Activated CD4-positive, alpha-beta T cell treated with anti-CD3 and anti-CD28 coated beads, Interleukin-2, amount 10 ng/mL, durations not matched to agents 24 days and 14 days (primary cell): ENCODE data around the gene SLC24A3. TPM values are rescaled to one million over a fixed set of nuclear protein-coding genes. Genes with fewer than 3 reads are reported as not detected.

Source experiments
- DNase-seq: peaks from one replicate; pipeline ENCODE4 v3.0.0; 2022
- H3K27ac Mint-ChIP-seq: one replicate; pipeline ENCODE4 v1.8.0; 2022; ENCODE audit warnings: mild to moderate bottlenecking, mixed read lengths
- H3K27me3 Mint-ChIP-seq: one replicate; pipeline ENCODE4 v1.8.0; 2022; ENCODE audit warnings: mixed read lengths
- H3K36me3 Mint-ChIP-seq: one replicate; pipeline ENCODE4 v1.8.0; 2022; ENCODE audit warnings: low read depth, mild to moderate bottlenecking, mixed read lengths
- H3K4me1 Mint-ChIP-seq: one replicate; pipeline ENCODE4 v1.8.0; 2021; ENCODE audit warnings: mixed read lengths
- H3K4me3 Mint-ChIP-seq: one replicate; pipeline ENCODE4 v1.8.0; 2022; ENCODE audit warnings: mild to moderate bottlenecking, moderate library complexity, mixed read lengths
- H3K9me3 Mint-ChIP-seq: one replicate; pipeline ENCODE4 v1.8.0; 2021; ENCODE audit warnings: mixed read lengths
- intact Hi-C: fragments of 100-400 bp; cut with micrococcal nuclease; formaldehyde crosslinking; loops from one replicate; pipeline ENCODE4 v1.15.1; 2023
- total RNA-seq: library from RNA; stranded (reverse); gene quantifications from 2 replicates; pipeline ENCODE4 v1.2.3, GENCODE V29; 2022

Gene SLC24A3
- total RNA-seq, 1 donor from 2014 or later: not detected

GRCh38 chr20:19549896-19550295 is 337.5 kb downstream of the SLC24A3 start:
- intact Hi-C loops: no loop called here
- H3K4me3 Mint-ChIP-seq: no peak overlapping the region
- H3K27ac Mint-ChIP-seq: no peak overlapping the region
- no peaks in the 10 kb centered on the region for H3K36me3 Mint-ChIP-seq
- no peaks in the 10 kb centered on the region for H3K9me3 Mint-ChIP-seq
- H3K4me1 Mint-ChIP-seq: no peaks in the 10 kb centered on the region
- no peak for DNase-seq
- H3K27me3 Mint-ChIP-seq: no peaks in the 10 kb centered on the region

DNA sequence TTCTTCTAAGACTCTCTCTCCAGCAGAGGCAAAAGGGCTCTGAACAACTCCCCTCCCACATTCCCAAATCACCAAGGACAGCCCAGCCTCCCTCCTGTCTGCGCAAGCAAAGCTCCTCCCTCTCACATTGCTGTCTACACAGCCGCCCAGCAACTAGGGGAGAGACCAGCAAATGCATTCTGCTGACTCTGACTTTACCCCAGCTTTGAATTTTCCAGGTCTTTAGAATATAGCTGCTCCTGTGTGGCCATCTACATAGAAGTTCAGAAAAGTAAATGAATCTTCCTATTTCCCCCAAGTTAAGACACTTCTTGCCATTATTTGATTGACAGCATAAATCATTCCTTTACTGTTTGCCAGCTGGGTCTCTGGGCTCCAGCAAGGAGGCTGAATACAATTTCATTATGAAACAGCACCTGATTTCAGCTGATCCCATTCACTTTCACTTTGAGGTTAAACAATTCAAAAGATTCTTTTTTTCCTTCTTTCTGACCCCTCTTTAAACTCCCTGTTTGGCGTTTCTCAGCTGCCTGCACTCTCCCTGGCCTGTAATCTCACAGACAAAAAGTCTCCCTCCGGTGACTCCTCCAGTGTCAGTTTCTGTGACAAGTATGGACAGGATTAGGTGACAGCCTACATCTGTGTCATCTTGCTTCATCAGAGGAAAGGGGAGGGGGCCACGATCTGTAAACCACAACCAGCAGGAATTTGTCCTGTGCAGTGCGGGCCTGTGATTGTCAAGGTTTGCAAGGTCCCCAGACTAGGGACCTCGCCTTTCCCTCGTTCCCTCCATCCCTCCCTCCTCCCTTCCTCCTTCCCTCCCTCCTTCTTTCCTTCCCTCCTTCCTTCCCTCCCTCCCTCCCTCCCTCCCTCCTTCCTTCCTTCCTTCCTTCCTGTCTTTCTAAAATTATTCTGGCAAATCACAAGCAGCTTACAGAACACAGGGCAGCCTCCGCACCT is 340.1 kb downstream of the SLC24A3 start:
- no peaks in the 10 kb centered on the region for H3K27me3 Mint-ChIP-seq
- no peak overlapping the region for H3K27ac Mint-ChIP-seq
- H3K4me3 Mint-ChIP-seq: no peak overlapping the region
- H3K4me1 Mint-ChIP-seq: no peaks in the 10 kb centered on the region
- DNase-seq: no peak
- H3K36me3 Mint-ChIP-seq: no peaks in the 10 kb centered on the region
- H3K9me3 Mint-ChIP-seq: no peaks in the 10 kb centered on the region
- intact Hi-C loops: no loop called here

- H3K4me1 Mint-ChIP-seq: no peaks in the 10 kb centered on the region
- H3K27me3 Mint-ChIP-seq: no peaks in the 10 kb centered on the region
- no peak overlapping the region for H3K4me3 Mint-ChIP-seq
- no peaks in the 10 kb centered on the region for H3K9me3 Mint-ChIP-seq
- DNase-seq: no peak
- H3K36me3 Mint-ChIP-seq: no peaks in the 10 kb centered on the region
- intact Hi-C loops: no loop called here
- no peak overlapping the region for H3K27ac Mint-ChIP-seq
Observed at GRCh38 chr20:19554666-19555065, 342.2 kb downstream of the SLC24A3 start.

DNA sequence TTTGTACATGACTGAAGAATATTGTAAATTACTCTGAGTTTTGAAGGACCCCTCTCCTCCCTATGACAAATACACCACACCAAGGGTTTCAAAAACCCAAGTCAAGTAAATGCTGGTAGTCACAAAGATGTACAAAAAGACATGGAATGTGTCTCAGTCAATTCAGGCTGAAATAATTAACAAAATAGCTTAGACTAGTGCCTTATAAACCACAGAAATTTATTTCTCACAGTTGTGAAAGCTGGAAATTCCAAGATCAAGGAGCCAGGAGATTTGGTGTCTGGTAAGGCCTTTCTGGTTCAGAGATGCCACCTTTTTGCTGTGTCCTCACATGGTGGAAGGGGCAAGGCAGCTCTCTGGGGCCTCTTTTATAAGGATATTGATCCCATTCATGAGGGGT is 343.3 kb downstream of the SLC24A3 start:
- no peaks in the 10 kb centered on the region for H3K27me3 Mint-ChIP-seq
- no peak for DNase-seq
- no peak overlapping the region for H3K4me3 Mint-ChIP-seq
- H3K27ac Mint-ChIP-seq: no peak overlapping the region
- intact Hi-C loops: no loop called here
- H3K4me1 Mint-ChIP-seq: no peaks in the 10 kb centered on the region
- no peaks in the 10 kb centered on the region for H3K36me3 Mint-ChIP-seq
- no peaks in the 10 kb centered on the region for H3K9me3 Mint-ChIP-seq

DNA sequence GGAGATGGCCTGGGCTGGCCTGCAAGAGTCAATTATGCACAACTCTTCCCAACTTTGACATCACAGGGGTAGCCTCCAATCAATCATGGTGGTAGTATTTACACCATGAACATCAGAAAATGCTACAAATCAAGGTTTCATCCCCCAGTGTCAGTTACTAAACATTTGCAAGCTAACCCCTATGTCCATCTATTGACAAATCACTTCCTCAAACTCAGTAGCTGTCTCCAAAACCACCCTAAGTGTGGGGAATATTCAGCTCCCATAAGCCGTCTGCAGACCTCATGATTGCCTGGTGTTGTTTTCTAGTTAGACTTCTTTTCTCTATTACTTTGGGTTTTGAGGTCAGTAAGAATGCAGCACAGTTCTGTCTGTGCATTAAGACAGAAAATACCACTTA is 344.8 kb downstream of the SLC24A3 start:
- Mint-ChIP-seq H3K4me3 (no peak overlapping the region), H3K27me3 (no peaks in the 10 kb centered on the region), H3K9me3 (no peaks in the 10 kb centered on the region), H3K36me3 (no peaks in the 10 kb centered on the region), H3K27ac (no peak overlapping the region), H3K4me1 (no peaks in the 10 kb centered on the region)
- DNase-seq: no peak
- intact Hi-C loops: no loop called here

- intact Hi-C loops: no loop called here
- DNase-seq: no peak
- no peak overlapping the region for H3K4me3 Mint-ChIP-seq
- H3K9me3 Mint-ChIP-seq: no peaks in the 10 kb centered on the region
- H3K36me3 Mint-ChIP-seq: no peaks in the 10 kb centered on the region
- H3K27ac Mint-ChIP-seq: no peak overlapping the region
- H3K27me3 Mint-ChIP-seq: no peaks in the 10 kb centered on the region
- H3K4me1 Mint-ChIP-seq: no peaks in the 10 kb centered on the region
Observed at GRCh38 chr20:19560881-19561480, 348.5 kb downstream of the SLC24A3 start.

- Mint-ChIP-seq H3K36me3 (no peaks in the 10 kb centered on the region), H3K4me3 (no peak overlapping the region), H3K27me3 (no peaks in the 10 kb centered on the region), H3K4me1 (no peaks in the 10 kb centered on the region), H3K9me3 (no peaks in the 10 kb centered on the region), H3K27ac (no peak overlapping the region)
- intact Hi-C loops: no loop called here
- no peak for DNase-seq
Observed at GRCh38 chr20:19562426-19562825, 350.0 kb downstream of the SLC24A3 start.

DNA sequence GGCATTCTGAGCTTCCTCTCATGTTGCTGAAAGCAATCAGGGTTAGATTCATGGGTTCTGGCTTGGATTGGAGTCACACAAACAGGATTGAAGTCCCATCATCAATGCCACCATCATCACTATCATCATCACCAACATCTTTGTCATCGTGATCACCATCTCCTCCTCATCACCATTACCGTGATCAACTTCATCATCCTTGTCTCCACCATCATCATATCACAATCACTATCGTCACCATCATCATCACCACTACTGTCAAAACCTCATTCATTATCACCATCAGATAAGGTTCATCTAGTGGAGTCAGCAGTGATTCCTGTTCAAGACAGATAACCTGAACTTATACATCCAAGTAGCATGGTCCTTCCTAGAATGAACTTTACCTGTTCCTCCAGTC is 351.8 kb downstream of the SLC24A3 start:
- Mint-ChIP-seq H3K4me1 (no peaks in the 10 kb centered on the region), H3K36me3 (no peaks in the 10 kb centered on the region), H3K4me3 (no peak overlapping the region), H3K27ac (no peak overlapping the region), H3K9me3 (peaks cover 2% of the 10 kb centered on the region), H3K27me3 (no peaks in the 10 kb centered on the region)
- intact Hi-C loops: no loop called here
- no peak for DNase-seq

- Mint-ChIP-seq H3K4me1 (no peaks in the 10 kb centered on the region), H3K4me3 (no peak overlapping the region), H3K27ac (no peak overlapping the region), H3K9me3 (peaks cover 17% of the 10 kb centered on the region), H3K36me3 (no peaks in the 10 kb centered on the region), H3K27me3 (no peaks in the 10 kb centered on the region)
- DNase-seq: no peak
- intact Hi-C loops: no loop called here
Observed at GRCh38 chr20:19565736-19566135, 353.3 kb downstream of the SLC24A3 start.

GRCh38 chr20:19566226-19566945 is 353.9 kb downstream of the SLC24A3 start:
- no peak overlapping the region for H3K27ac Mint-ChIP-seq
- no peak overlapping the region for H3K4me3 Mint-ChIP-seq
- no peaks in the 10 kb centered on the region for H3K4me1 Mint-ChIP-seq
- H3K27me3 Mint-ChIP-seq: no peaks in the 10 kb centered on the region
- H3K36me3 Mint-ChIP-seq: no peaks in the 10 kb centered on the region
- DNase-seq: no peak
- H3K9me3 Mint-ChIP-seq: peaks cover 21% of the 10 kb centered on the region
- intact Hi-C loops: no loop called here

DNA sequence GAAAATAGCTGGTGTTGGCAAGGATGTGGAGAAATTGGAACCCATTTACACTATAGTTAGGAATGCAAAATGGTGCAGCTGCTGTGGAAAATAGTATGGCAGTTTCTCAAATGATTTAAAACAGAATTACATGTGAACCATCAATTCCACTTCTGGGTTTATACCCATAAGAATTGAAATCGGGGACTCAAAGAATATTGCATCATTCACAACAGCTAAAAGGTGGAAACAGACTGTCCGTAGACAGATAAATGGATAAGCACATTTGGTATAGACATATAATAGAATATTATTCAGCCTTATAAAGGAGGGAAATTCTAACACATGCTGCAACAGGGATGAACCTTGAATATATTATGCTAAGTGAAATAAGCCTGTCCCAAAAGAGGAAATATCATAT is 355.7 kb downstream of the SLC24A3 start:
- H3K27me3 Mint-ChIP-seq: no peaks in the 10 kb centered on the region
- no peak for DNase-seq
- intact Hi-C loops: no loop called here
- no peak overlapping the region for H3K27ac Mint-ChIP-seq
- H3K4me1 Mint-ChIP-seq: no peaks in the 10 kb centered on the region
- H3K9me3 Mint-ChIP-seq: peaks cover 21% of the 10 kb centered on the region
- no peaks in the 10 kb centered on the region for H3K36me3 Mint-ChIP-seq
- H3K4me3 Mint-ChIP-seq: no peak overlapping the region

DNA sequence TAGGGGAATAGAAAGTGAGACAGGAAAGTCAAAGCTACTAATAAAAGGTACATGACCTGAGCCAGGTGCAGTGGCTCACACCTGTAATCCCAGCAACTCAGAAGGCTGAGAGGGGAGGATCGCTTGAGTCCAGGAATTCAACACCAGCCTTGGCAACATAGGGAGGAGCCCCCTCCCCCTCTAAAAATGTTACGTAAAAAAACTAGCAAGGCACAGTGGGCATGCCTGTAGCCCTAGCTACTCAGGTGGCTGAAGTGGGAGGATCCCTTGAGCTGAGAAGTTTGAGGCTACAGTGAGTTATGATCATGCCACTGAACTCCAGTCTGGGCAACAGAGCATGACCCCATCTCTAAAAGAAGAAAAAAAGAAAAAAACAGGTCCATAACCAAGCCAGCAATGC is 359.6 kb downstream of the SLC24A3 start:
- intact Hi-C loops: no loop called here
- DNase-seq: no peak
- Mint-ChIP-seq H3K27me3 (no peaks in the 10 kb centered on the region), H3K4me3 (no peak overlapping the region), H3K9me3 (peaks cover 21% of the 10 kb centered on the region), H3K36me3 (no peaks in the 10 kb centered on the region), H3K4me1 (no peaks in the 10 kb centered on the region), H3K27ac (no peak overlapping the region)

DNA sequence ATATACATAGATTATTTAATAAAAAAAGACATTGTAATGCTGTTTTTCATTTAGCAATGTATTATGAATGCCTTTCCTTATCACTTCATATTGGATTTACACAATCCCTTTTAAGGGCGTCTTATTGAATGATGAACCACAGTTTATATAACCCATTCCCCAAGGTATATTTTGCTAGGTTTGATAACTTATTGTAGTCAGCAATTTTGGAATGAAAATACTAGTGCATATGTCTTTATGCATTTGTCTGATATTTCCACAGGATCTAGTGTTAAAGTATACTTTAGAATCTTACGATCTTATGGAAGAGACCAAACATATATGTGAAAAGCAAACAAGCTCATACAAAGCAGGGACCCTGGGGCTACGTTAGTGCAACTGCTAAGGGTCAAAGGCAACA is 365.2 kb downstream of the SLC24A3 start:
- Mint-ChIP-seq H3K4me1 (no peaks in the 10 kb centered on the region), H3K27ac (no peak overlapping the region), H3K36me3 (no peaks in the 10 kb centered on the region), H3K27me3 (no peaks in the 10 kb centered on the region), H3K9me3 (no peaks in the 10 kb centered on the region), H3K4me3 (no peak overlapping the region)
- no peak for DNase-seq
- intact Hi-C loops: no loop called here

DNA sequence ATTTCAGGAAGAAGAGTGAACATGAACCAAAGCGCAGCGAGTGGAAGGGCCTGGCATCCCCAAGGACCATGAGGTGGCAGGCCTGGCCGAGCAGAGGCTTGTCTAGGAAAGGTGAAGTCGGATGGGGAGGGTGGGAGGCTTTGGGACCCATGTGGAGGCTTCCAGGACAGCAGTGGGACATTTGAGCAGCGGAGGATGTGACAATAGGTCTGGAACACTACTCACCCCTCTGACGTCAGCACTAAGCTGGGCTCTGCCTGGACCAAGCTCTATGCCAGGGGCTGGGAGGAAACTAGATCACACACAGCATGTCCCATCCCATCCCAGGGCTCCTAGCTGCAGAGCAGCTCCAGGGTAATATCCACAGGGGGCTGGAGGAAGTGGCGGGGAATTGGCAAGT is 370.3 kb downstream of the SLC24A3 start:
- intact Hi-C loops: no loop called here
- Mint-ChIP-seq H3K27me3 (no peaks in the 10 kb centered on the region), H3K36me3 (no peaks in the 10 kb centered on the region), H3K27ac (no peak overlapping the region), H3K4me1 (no peaks in the 10 kb centered on the region), H3K9me3 (no peaks in the 10 kb centered on the region), H3K4me3 (no peak overlapping the region)
- DNase-seq: no peak
